Endothelial cell of umbilical vein (primary cell): ENCODE data around the gene ZBTB39. TPM values are rescaled to one million over a fixed set of nuclear protein-coding genes. Genes with fewer than 3 reads are reported as not detected.

ENCODE experiments used
- BruUV-seq: library from RNA; stranded (reverse); fragments of 400-500 nt; replicated peaks from 2 replicates; lab custom pipeline; 2021; lab: Mats Ljungman, UMichigan
- CTCF ChIA-PET: fragments of 300-600, 350-600 bp; sonication (Branson Sonifier 250); formaldehyde crosslinking; loops from one replicate; lab custom pipeline; 2021; ENCODE audit warnings: antibody characterized with exemption, inconsistent platforms; lab: Charles Lee
- POLR2A ChIA-PET: fragments of 300-600, 350-600 bp; sonication (Branson Sonifier 250); formaldehyde crosslinking; loops from one replicate; lab custom pipeline; 2021; ENCODE audit warnings: antibody characterized with exemption, inconsistent platforms; lab: Charles Lee
- DNase-seq: peaks from one replicate; pipeline ENCODE4 v3.0.0-alpha.2; 2011; ENCODE audit warnings: low read depth, low spot score
- FAIRE-seq: peaks from 2 replicates; lab custom pipeline; 2011; peaks lifted over from hg19 to GRCh38; lab: Jason Lieb, UNC
- H2AFZ ChIP-seq: 2 replicates; pipeline ENCODE4 v1.6.0; 2012; ENCODE audit warnings: low read depth, low read length, control low read depth, inconsistent platforms
- H3K27ac ChIP-seq: 2 replicates; pipeline ENCODE4 v1.5.1; 2011; ENCODE audit warnings: low read depth, mild to moderate bottlenecking, control low read depth, low read length, moderate library complexity; ENCODE audit not compliant: insufficient read depth
- H3K27me3 ChIP-seq, 2 experiments: 2 replicates each; pipeline versions ENCODE4 v1.6.0 to v1.6.1; 2011; ENCODE audit warnings: low read length in 2 of 2, mixed read lengths in 1 of 2; ENCODE audit not compliant: control insufficient read depth in 2 of 2, insufficient read depth in 2 of 2
- H3K36me3 ChIP-seq, 2 experiments: 2 replicates in 1 of 2; 3 replicates in 1 of 2; pipeline ENCODE4 v1.5.1; 2011; ENCODE audit warnings: low read length in 2 of 2, mild to moderate bottlenecking in 1 of 2, moderate library complexity in 1 of 2; ENCODE audit not compliant: control insufficient read depth in 2 of 2, insufficient read depth in 2 of 2; ENCODE audit errors: extremely low read depth in 1 of 2
- H3K4me1 ChIP-seq: 3 replicates; pipeline ENCODE4 v1.5.1; 2011; ENCODE audit warnings: mild to moderate bottlenecking, low read length; ENCODE audit not compliant: control insufficient read depth, insufficient read depth; ENCODE audit errors: extremely low read depth
- H3K4me2 ChIP-seq: 2 replicates; pipeline ENCODE4 v1.6.1; 2011; ENCODE audit warnings: low read length, control low read depth, mixed read lengths; ENCODE audit not compliant: insufficient read depth
- H3K4me3 ChIP-seq, 3 experiments: fragments of 200-600 bp in 1 of 3; sonication (generic), shearing (Covaris generic) in 1 of 3; replicated peaks in 1 of 3; 2 replicates each; pipeline ENCODE4 v1.5.1; 2011 to 2016; ENCODE audit warnings: control low read depth in 3 of 3, low read length in 3 of 3, mild to moderate bottlenecking in 2 of 3, inconsistent platforms in 1 of 3, low read depth in 1 of 3, moderate library complexity in 1 of 3; ENCODE audit not compliant: insufficient read depth in 1 of 3
- H3K79me2 ChIP-seq: 2 replicates; pipeline ENCODE4 v1.6.0; 2012; ENCODE audit warnings: low read length, inconsistent platforms; ENCODE audit not compliant: control insufficient read depth, insufficient read depth
- H3K9ac ChIP-seq: replicated peaks from 2 replicates; pipeline ENCODE3; 2011; ENCODE audit warnings: low read length, control low read depth; ENCODE audit not compliant: insufficient read depth; ENCODE audit errors: extremely low read depth
- H3K9me1 ChIP-seq: replicated peaks from 3 replicates; pipeline ENCODE4 v1.6.0; 2011; ENCODE audit warnings: mild to moderate bottlenecking, low read length; ENCODE audit not compliant: control insufficient read depth, insufficient read depth; ENCODE audit errors: extremely low read depth
- H3K9me3 ChIP-seq: replicated peaks from 2 replicates; pipeline ENCODE4 v1.5.1; 2012; ENCODE audit warnings: low read length, inconsistent platforms; ENCODE audit not compliant: control insufficient read depth, insufficient read depth
- H4K20me1 ChIP-seq: replicated peaks from 2 replicates; pipeline ENCODE3; 2011; ENCODE audit warnings: mild to moderate bottlenecking, low read length; ENCODE audit not compliant: control insufficient read depth, insufficient read depth; ENCODE audit errors: extremely low read depth
- CTCF ChIP-seq, 2 donors: IDR thresholded peaks; 1 replicate in 1 of 2; 2 replicates in 1 of 2; pipeline ENCODE4 v1.5.1; 2011; ENCODE audit warnings: low read length in 2 of 2, mild to moderate bottlenecking in 2 of 2, moderate library complexity in 2 of 2, control low read depth in 1 of 2, inconsistent platforms in 1 of 2, low read depth in 1 of 2; ENCODE audit not compliant: insufficient read depth in 1 of 2; ENCODE audit errors: extremely low read depth in 1 of 2
- EZH2 ChIP-seq: IDR thresholded peaks from 2 replicates; pipeline ENCODE4 v1.6.1; 2012; ENCODE audit warnings: borderline replicate concordance, low read depth, mild to moderate bottlenecking, moderate library complexity, low read length, inconsistent platforms; ENCODE audit not compliant: severe bottlenecking
- FOS ChIP-seq: IDR thresholded peaks from 2 replicates; pipeline ENCODE4 v1.6.1; 2011; ENCODE audit warnings: mild to moderate bottlenecking, low read length, moderate library complexity, borderline replicate concordance; ENCODE audit not compliant: insufficient read depth
- GATA2 ChIP-seq: IDR thresholded peaks from 2 replicates; pipeline ENCODE4 v1.7.0; 2011; ENCODE audit warnings: low read depth, mild to moderate bottlenecking, moderate library complexity, mixed read lengths, low read length; ENCODE audit not compliant: insufficient read length, insufficient read depth
- JUN ChIP-seq: IDR thresholded peaks from 2 replicates; pipeline ENCODE4 v1.6.1; 2011; ENCODE audit warnings: borderline replicate concordance, low read depth; ENCODE audit not compliant: insufficient read length, insufficient read depth
- MAX ChIP-seq: IDR thresholded peaks from 2 replicates; pipeline ENCODE4 v1.6.1; 2011; ENCODE audit not compliant: insufficient read depth, insufficient read length
- MYC ChIP-seq: IDR thresholded peaks from one replicate; pipeline ENCODE4 v1.6.1; 2011; ENCODE audit warnings: mild to moderate bottlenecking, low read depth, low read length
- POLR2A ChIP-seq: IDR thresholded peaks from 2 replicates; pipeline ENCODE4 v1.6.1; 2012; ENCODE audit warnings: low read depth, mild to moderate bottlenecking, control low read depth, low read length
- POLR2AphosphoS5 ChIP-seq: IDR thresholded peaks from 2 replicates; pipeline ENCODE4 v1.6.1; 2012; ENCODE audit warnings: low read depth, mild to moderate bottlenecking, control low read depth, low read length, moderate library complexity; ENCODE audit not compliant: insufficient read depth
- dilution Hi-C: fragments of 300-500 bp; cut with MboI; formaldehyde crosslinking; loops from one replicate; pipeline ENCODE4 v1.15.0; 2019; ENCODE audit warnings: low sequenced_read_pairs; ENCODE audit not compliant: extremely low pct_ligation_motif_present
- intact Hi-C: fragments of 100-400 bp; cut with micrococcal nuclease; formaldehyde crosslinking; loops from one replicate; pipeline ENCODE4 v1.10.0; 2022
- polyA plus RNA-seq, 4 experiments: library from polyadenylated mRNA; depleted of rRNA in 3 of 4; stranded (reverse) in 3 of 4; unstranded in 1 of 4; fragments of >200 nt; gene quantifications; 2 replicates each; pipeline versions ENCODE4 v1.2.1 to v1.2.3, GENCODE V29; 2011 to 2012; ENCODE audit warnings: missing spikeins in 1 of 4
- total RNA-seq: library from RNA; stranded (reverse); gene quantifications from 2 replicates; pipeline ENCODE4 v1.2.3, GENCODE V29; 2021

Gene ZBTB39
- total and polyA plus RNA-seq, 2 donors (not counting 3 experiments of a cell fraction or from before 2014, with no cell fraction given): 5.9 to 8.5 TPM

DNA sequence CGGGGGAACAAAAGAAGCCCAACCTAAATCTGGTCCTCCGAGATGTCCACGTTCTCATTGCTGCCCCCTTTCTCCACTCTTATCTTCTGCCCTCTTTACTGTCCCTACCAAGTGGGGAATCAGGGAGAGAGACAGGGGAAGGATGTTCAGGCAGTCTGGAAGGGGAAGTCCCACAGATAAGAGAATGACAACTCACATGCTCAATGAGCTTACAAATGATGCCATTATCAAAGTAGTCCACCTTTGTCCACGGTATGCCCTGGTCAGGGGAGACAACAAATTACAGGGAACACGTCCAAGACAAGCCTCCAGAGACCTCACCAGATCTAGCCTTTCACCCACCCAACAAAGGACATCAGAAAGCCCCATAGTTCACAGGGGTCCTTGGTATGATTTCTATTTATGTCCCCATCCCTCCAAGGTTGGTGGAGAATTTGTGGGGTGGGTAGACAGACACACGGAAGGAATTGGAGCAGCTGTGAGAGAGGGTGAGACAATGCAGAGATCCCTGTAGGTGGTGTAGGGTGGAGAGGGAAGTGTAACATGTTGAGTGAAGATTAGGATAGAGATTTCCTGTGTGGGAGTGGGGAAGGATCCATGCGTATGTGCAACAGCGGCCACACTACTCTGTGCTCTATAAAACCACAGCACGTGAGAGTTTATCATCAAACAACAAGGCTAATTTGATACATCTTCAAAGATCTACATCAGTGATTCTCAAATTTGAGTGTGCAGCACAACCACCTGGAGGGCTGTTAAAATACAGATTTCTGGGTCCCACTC lies 32.9 kb upstream of the ZBTB39 start:
- dilution Hi-C loops (no loop called here), intact Hi-C loops (no loop called here)
- Histone ChIP-seq H3K9me1 (no peaks in the 10 kb centered on the region), H2AFZ (no peak overlapping the region), H3K9me3 (no peaks in the 10 kb centered on the region), H3K27ac (no peak overlapping the region), H3K4me1 (no peaks in the 10 kb centered on the region), H3K4me2 (no peak overlapping the region), H4K20me1 (no peaks in the 10 kb centered on the region), H3K9ac (no peak overlapping the region), H3K4me3 (no peak overlapping the region), H3K36me3 (no peaks in the 10 kb centered on the region), H3K79me2 (no peaks in the 10 kb centered on the region), H3K27me3 (peaks cover 22 to 27% of the 10 kb centered on the region in 2 experiments)
- FAIRE-seq (no peak), DNase-seq (no peak)
- ChIA-PET POLR2A (no interaction called here), CTCF (interaction anchor here (1.1 kb wide), 1 partner anchor 30 kb away, joined by 3 read pairs; no protein-coding TSS in a partner anchor)
- TF ChIP-seq MYC: no peak
- no peak for TF ChIP-seq MAX
- TF ChIP-seq CTCF (IDR thresholded peaks at IDR 0.05; ENCODE audit: extremely low read depth in 1 of 2, insufficient read depth in 1 of 2, low read depth in 1 of 2, low read length in 2 of 2): no peak
- no peak for TF ChIP-seq POLR2AphosphoS5
- TF ChIP-seq JUN: no peak
- no peak for TF ChIP-seq GATA2
- no peak for TF ChIP-seq POLR2A
- TF ChIP-seq FOS: no peak
- no peak for TF ChIP-seq EZH2
- BruUV-seq: no TSS peak
